AG04450 (cell line): ENCODE data around the gene CDKN2AIP. TPM values are rescaled to one million over a fixed set of nuclear protein-coding genes. Genes with fewer than 3 reads are reported as not detected.
"Not testable (repeated sequence)": the region's sequence is repeated elsewhere in the genome, so short reads cannot be mapped to it uniquely, and the experiment has no call there.

Experiments used
- CTCF ChIA-PET: fragments of 300-600, 350-600 bp; formaldehyde crosslinking; extraction: SDS; loops from one replicate; lab custom pipeline; 2022; ENCODE audit warnings: antibody characterized with exemption, inconsistent platforms; lab: Charles Lee
- POLR2A ChIA-PET: fragments of 350-600 bp; formaldehyde crosslinking; extraction: SDS; loops from one replicate; lab custom pipeline; 2021; ENCODE audit warnings: antibody characterized with exemption, inconsistent platforms; lab: Yijun Ruan, JAX
- DNase-seq: peaks from one replicate; pipeline ENCODE4 v3.0.0-alpha.2; 2011; ENCODE audit warnings: low read depth, low spot score
- H3K27ac ChIP-seq: one replicate; pipeline ENCODE4 v1.5.1; 2012; ENCODE audit warnings: low read depth, low read length, control low read depth
- H3K27me3 ChIP-seq: one replicate; pipeline ENCODE4 v1.6.0; 2012; ENCODE audit warnings: low read length; ENCODE audit not compliant: control insufficient read depth, insufficient read depth
- H3K4me3 ChIP-seq: 2 replicates; pipeline ENCODE4 v1.5.1; 2011; ENCODE audit warnings: mild to moderate bottlenecking, low read depth, low read length, control low read depth
- H3K9me3 ChIP-seq: 2 replicates; pipeline ENCODE4 v1.5.1; 2012; ENCODE audit warnings: low read length; ENCODE audit not compliant: control insufficient read depth, insufficient read depth
- CTCF ChIP-seq: IDR thresholded peaks from 2 replicates; pipeline ENCODE4 v1.5.1; 2011; ENCODE audit warnings: low read depth, low read length, control low read depth, inconsistent platforms
- polyA plus RNA-seq: library from polyadenylated mRNA; depleted of rRNA; stranded (reverse); fragments of >200 nt; gene quantifications from 2 replicates; pipeline ENCODE4 v1.2.3, GENCODE V29; 2011

CDKN2AIP gene
- polyA plus RNA-seq, 1 experiment: 15.7 TPM

- ChIA-PET POLR2A (no interaction called here), CTCF (interaction anchor here (0.9 to 1.7 kb wide), 9 partner anchors 10 to 190 kb away, joined by 3 to 9 read pairs (median 4); no protein-coding TSS in a partner anchor)
- Histone ChIP-seq H3K27ac (no peak overlapping the region), H3K4me3 (no peak overlapping the region), H3K27me3 (no peaks in the 10 kb centered on the region), H3K9me3 (no peaks in the 10 kb centered on the region)
- DNase-seq: peak; percentile 43
- TF ChIP-seq CTCF: peak; percentile 84
These were observed 27.7 kb downstream of the CDKN2AIP start for GRCh38 chr4:183471946-183472708.

- no peak for DNase-seq
- no peak overlapping the region for H3K27ac ChIP-seq
- no peak for TF ChIP-seq CTCF
- H3K4me3 ChIP-seq: no peak overlapping the region
- CTCF ChIA-PET: interaction anchor here (0.5 to 1.8 kb wide), 5 partner anchors 111 to 540 kb away, joined by 3 to 5 read pairs (median 3); no protein-coding TSS in a partner anchor
- H3K9me3 ChIP-seq: peaks cover 5% of the 10 kb centered on the region; the same call in 1 of the 2 replicates
- POLR2A ChIA-PET: no interaction called here
- peaks cover 2% of the 10 kb centered on the region for H3K27me3 ChIP-seq
These were observed 33.7 kb downstream of the CDKN2AIP start for GRCh38 chr4:183478123-183478522.

- ChIA-PET CTCF (interaction anchor here (1.2 kb wide), 1 partner anchor 182 kb away, joined by 3 read pairs; no protein-coding TSS in a partner anchor), POLR2A (no interaction called here)
- no peak for TF ChIP-seq CTCF
- H3K27me3 ChIP-seq: peaks cover 2% of the 10 kb centered on the region
- no peak overlapping the region for H3K4me3 ChIP-seq
- no peak for DNase-seq
- H3K27ac ChIP-seq: no peak overlapping the region
- H3K9me3 ChIP-seq: peaks cover 9% of the 10 kb centered on the region; the same call in 1 of the 2 replicates
These were observed 34.5 kb downstream of the CDKN2AIP start for GRCh38 chr4:183478926-183479325.

GRCh38 chr4:183482515-183483095 lies 38.2 kb downstream of the CDKN2AIP start:
- H3K27ac ChIP-seq, H3K4me3 ChIP-seq, CTCF ChIA-PET, H3K27me3 ChIP-seq, POLR2A ChIA-PET, DNase-seq, H3K9me3 ChIP-seq: not testable (repeated sequence)

GRCh38 chr4:183483997-183484396 lies 39.6 kb downstream of the CDKN2AIP start:
- TF ChIP-seq CTCF: no peak
- DNase-seq: no peak
- POLR2A ChIA-PET: no interaction called here

More at GRCh38 chr4:183483997-183484396, 39.6 kb downstream of the CDKN2AIP start:
- no peak overlapping the region for H3K27ac ChIP-seq
- CTCF ChIA-PET: no interaction called here
- H3K4me3 ChIP-seq: no peak overlapping the region
- no peaks in the 10 kb centered on the region for H3K27me3 ChIP-seq
- H3K9me3 ChIP-seq: peaks cover 9% of the 10 kb centered on the region; the same call in 1 of the 2 replicates
